GM10248 (cell line): ENCODE data around the gene TNFRSF8.

Experiments used
- CTCF ChIA-PET: fragments of 300-600 bp; sonication (Branson Sonifier 250); formaldehyde crosslinking; extraction: SDS; loops from one replicate; lab custom pipeline; 2021; ENCODE audit warnings: antibody characterized with exemption; lab: Yijun Ruan, JAX
- POLR2A ChIA-PET: fragments of 350-650 bp; sonication (Branson Sonifier 250); formaldehyde crosslinking; extraction: SDS; loops from one replicate; lab custom pipeline; 2020; ENCODE audit warnings: antibody characterized with exemption; lab: Yijun Ruan, JAX
- DNase-seq: peaks from one replicate; pipeline ENCODE4 v3.0.0; 2012; ENCODE audit errors: extremely low spot score
- CTCF ChIP-seq: IDR thresholded peaks from 2 replicates; pipeline ENCODE4 v1.5.1; 2012; ENCODE audit warnings: mild to moderate bottlenecking, low read depth; ENCODE audit errors: extremely low read depth, missing control alignments, control extremely low read depth

The TNFRSF8 gene

GRCh38 chr1:12046749-12047119 lies 16.4 kb upstream of the TNFRSF8 start:
- ChIA-PET POLR2A (interaction anchor here (0.9 to 2.9 kb wide), 5 partner anchors 22 to 139 kb away, joined by 3 to 8 read pairs (median 4); partner anchors contain the start of gene MIIP), CTCF (interaction anchor here (1.0 to 2.9 kb wide), 6 partner anchors 10 to 46 kb away, joined by 3 to 12 read pairs (median 6); no protein-coding TSS in a partner anchor)
- no peak for DNase-seq
- no peak for TF ChIP-seq CTCF

GRCh38 chr1:12047120-12047876 lies 15.8 kb upstream of the TNFRSF8 start:
- DNase-seq = peak; percentile 76
- ChIA-PET CTCF (interaction anchor here (1.0 to 2.9 kb wide), 6 partner anchors 10 to 47 kb away, joined by 3 to 12 read pairs (median 6); no protein-coding TSS in a partner anchor), POLR2A (interaction anchor here (0.9 to 2.9 kb wide), 5 partner anchors 21 to 140 kb away, joined by 3 to 8 read pairs (median 4); partner anchors contain the start of gene MIIP)
- no peak for TF ChIP-seq CTCF

DNA sequence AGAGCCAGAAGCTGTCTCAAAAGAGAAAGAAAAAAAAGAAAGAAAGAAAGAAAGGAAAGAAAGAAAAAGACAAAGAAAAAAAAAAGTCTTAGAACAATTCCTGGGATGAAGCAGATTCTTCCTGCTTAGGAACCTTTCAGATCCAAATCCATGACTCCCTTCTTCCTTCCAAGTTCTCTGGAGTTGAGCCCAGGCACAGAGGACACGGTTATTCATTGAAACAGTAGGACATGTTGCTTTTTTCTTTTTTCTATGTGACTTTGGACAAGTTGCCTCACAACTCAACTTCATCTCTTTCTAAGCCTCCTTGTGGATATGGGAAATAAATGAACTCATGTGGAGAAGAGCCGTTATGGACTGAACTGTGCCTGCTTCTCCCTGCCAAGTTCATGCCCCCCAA lies 14.7 kb upstream of the TNFRSF8 start:
- TF ChIP-seq CTCF = no peak
- DNase-seq = no peak
- CTCF ChIA-PET = interaction anchor here (1.0 to 2.7 kb wide), 4 partner anchors 8 to 30 kb away, joined by 4 to 12 read pairs (median 8); no protein-coding TSS in a partner anchor
- POLR2A ChIA-PET = no interaction called here

DNA sequence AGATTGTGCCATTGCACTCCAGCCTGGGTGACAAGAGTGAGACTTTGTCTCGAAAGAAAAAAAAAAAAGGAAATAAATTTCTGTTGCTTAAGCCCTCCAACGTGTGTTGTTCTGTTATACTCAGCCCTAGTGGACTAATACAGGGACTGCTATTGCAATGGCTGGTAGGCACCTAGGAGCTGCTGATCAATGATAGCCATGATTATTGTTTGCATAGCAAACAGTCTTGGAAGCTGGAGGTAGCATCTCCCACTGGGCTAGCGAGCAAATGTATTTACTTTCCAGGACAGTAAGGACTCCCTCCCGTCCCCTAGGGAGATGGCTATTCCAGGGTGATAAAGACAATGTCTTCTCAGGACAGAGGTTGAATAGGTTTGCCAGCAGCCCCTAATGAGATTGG lies 13.5 kb upstream of the TNFRSF8 start:
- DNase-seq = no peak
- ChIA-PET CTCF (interaction anchor here (1.0 to 4.1 kb wide), 6 partner anchors 9 to 75 kb away, joined by 4 to 45 read pairs (median 5); partner anchors contain the start of gene TNFRSF8), POLR2A (interaction anchor here (0.7 to 1.5 kb wide), 2 partner anchors 30 to 141 kb away, joined by 3 read pairs; partner anchors contain the start of gene MIIP)
- TF ChIP-seq CTCF = no peak

DNA sequence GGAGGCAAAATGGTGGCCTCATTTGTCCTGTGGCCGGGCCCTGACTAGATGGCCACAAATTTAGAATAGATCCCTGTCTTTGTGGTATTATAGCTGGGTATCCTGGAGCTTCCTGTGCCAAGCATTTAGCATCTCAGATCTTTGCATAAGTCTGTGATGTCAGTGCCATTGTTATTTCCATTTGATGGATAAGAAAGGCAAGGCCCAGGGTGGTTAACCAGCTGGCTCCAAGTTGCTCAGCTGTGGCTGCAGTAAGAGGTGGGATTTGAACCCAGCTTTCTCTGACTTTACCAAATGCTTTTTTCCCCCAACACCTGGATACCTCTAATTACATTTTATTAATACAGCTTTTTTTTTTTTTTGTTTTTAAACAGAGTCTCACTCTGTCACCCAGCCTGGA lies 11.7 kb upstream of the TNFRSF8 start:
- POLR2A ChIA-PET = interaction anchor here (1.3 to 2.1 kb wide), 5 partner anchors 11 to 143 kb away, joined by 6 to 12 read pairs (median 8); partner anchors contain the start of gene MIIP
- TF ChIP-seq CTCF = no peak
- DNase-seq = no peak
- CTCF ChIA-PET = interaction anchor here (1.0 to 4.1 kb wide), 16 partner anchors 9 to 143 kb away, joined by 3 to 45 read pairs (median 4); partner anchors contain the start of gene TNFRSF8

- POLR2A ChIA-PET = interaction anchor here (0.6 to 2.1 kb wide), 7 partner anchors 12 to 144 kb away, joined by 4 to 13 read pairs (median 8); partner anchors contain the start of gene MIIP
- peak; percentile 86 for DNase-seq
- CTCF ChIA-PET = interaction anchor here (1.0 to 4.1 kb wide), 16 partner anchors 8 to 144 kb away, joined by 3 to 45 read pairs (median 4); partner anchors contain the start of gene TNFRSF8
- no peak for TF ChIP-seq CTCF
Observed at GRCh38 chr1:12052008-12052573, 11.0 kb upstream of the TNFRSF8 start.
